Hepatocyte (in vitro differentiated cells): Measurements from ENCODE around the gene RUBCN. TPM values are rescaled to one million over a fixed set of nuclear protein-coding genes. Genes with fewer than 3 reads are reported as not detected.
A peak's percentile ranks its signal among the peaks of the same experiment; 100 is the strongest.

ENCODE experiments used
- DNase-seq: peaks from one replicate; pipeline ENCODE4 v3.0.0-alpha.2; 2016; ENCODE audit warnings: low spot score
- H2AFZ ChIP-seq: fragments of 200-600 bp; sonication (generic); 2 replicates; pipeline ENCODE4 v1.6.0; 2016; ENCODE audit warnings: antibody characterized with exemption, mild to moderate bottlenecking
- H3K27ac ChIP-seq: fragments of 200-600 bp; sonication (generic); 2 replicates; pipeline ENCODE4 v1.5.1; 2016; ENCODE audit warnings: mild to moderate bottlenecking
- H3K27me3 ChIP-seq: fragments of 200-600 bp; sonication (generic); 2 replicates; pipeline ENCODE4 v1.6.1; 2016
- H3K36me3 ChIP-seq: fragments of 200-600 bp; sonication (generic); replicated peaks from 2 replicates; pipeline ENCODE4 v1.5.1; 2016; ENCODE audit warnings: low read depth; ENCODE audit not compliant: insufficient read depth
- H3K4me1 ChIP-seq: fragments of 200-600 bp; sonication (generic); 2 replicates; pipeline ENCODE4 v1.5.1; 2016; ENCODE audit warnings: mild to moderate bottlenecking, moderate library complexity; ENCODE audit not compliant: insufficient read depth
- H3K4me2 ChIP-seq: fragments of 200-600 bp; sonication (generic); 2 replicates; pipeline ENCODE4 v1.6.0; 2016
- H3K4me3 ChIP-seq: fragments of 200-600 bp; sonication (generic); 2 replicates; pipeline ENCODE4 v1.5.1; 2016; ENCODE audit warnings: mild to moderate bottlenecking
- H3K79me2 ChIP-seq: fragments of 200-600 bp; sonication (generic); 2 replicates; pipeline ENCODE4 v1.6.0; 2017; ENCODE audit warnings: mild to moderate bottlenecking
- H3K9me2 ChIP-seq: fragments of 200-600 bp; sonication (generic); replicated peaks from 2 replicates; pipeline ENCODE4 v1.6.0; 2017; ENCODE audit warnings: mild to moderate bottlenecking; ENCODE audit not compliant: insufficient read depth
- H3K9me3 ChIP-seq: fragments of 200-600 bp; sonication (generic); 2 replicates; pipeline ENCODE4 v1.5.1; 2016; ENCODE audit warnings: low read depth, mild to moderate bottlenecking
- H4K20me1 ChIP-seq: fragments of 200-600 bp; sonication (generic); 2 replicates; pipeline ENCODE4 v1.6.0; 2016; ENCODE audit warnings: mild to moderate bottlenecking; ENCODE audit not compliant: insufficient read depth, poor library complexity, severe bottlenecking
- CTCF ChIP-seq: fragments of 200-600 bp; sonication (generic); IDR thresholded peaks from 2 replicates; pipeline ENCODE4 v1.5.1; 2016; ENCODE audit warnings: antibody characterized with exemption, mild to moderate bottlenecking; ENCODE audit not compliant: poor library complexity
- EZH2 ChIP-seq: fragments of 200-600 bp; sonication (generic); IDR thresholded peaks from 2 replicates; pipeline ENCODE4 v1.6.1; 2016; ENCODE audit warnings: antibody characterized with exemption, mild to moderate bottlenecking, borderline replicate concordance
- EZH2phosphoT487 ChIP-seq: fragments of 200-600 bp; sonication (generic); IDR thresholded peaks from one replicate; pipeline ENCODE4 v1.6.1; 2018; ENCODE audit warnings: antibody characterized with exemption, mild to moderate bottlenecking, low read depth, moderate library complexity; ENCODE audit not compliant: unreplicated experiment, severe bottlenecking
- WGBS: methylation state at CpG from one replicate; pipeline ENCODE4 v1.1.6; 2016; ENCODE audit warnings: low lambda C conversion rate; ENCODE audit errors: missing lambda C conversion rate; 5-methylcytosine and 5-hydroxymethylcytosine counted together
- polyA plus RNA-seq: library from polyadenylated mRNA; unstranded; fragments of >200 nt; fragmentation: Nextera tagmentation; extraction: Ambion mirVana; gene quantifications from 2 replicates; pipeline ENCODE4 v1.2.1, GENCODE V29; 2016
- total RNA-seq: library from RNA; depleted of rRNA; stranded (reverse); fragments of >200 nt; gene quantifications from 2 replicates; pipeline ENCODE4 v1.2.3, GENCODE V29; 2014

Gene RUBCN
- total and polyA plus RNA-seq, 2 experiments from 2014 or later, result 7.2 to 11.0 TPM

- Histone ChIP-seq H3K27me3 (no peaks in the 10 kb centered on the region), H3K9me3 (no peaks in the 10 kb centered on the region), H4K20me1 (no peaks in the 10 kb centered on the region), H2AFZ (no peak overlapping the region), H3K4me2 (no peak overlapping the region), H3K27ac (no peak overlapping the region), H3K4me3 (no peak overlapping the region), H3K36me3 (no peaks in the 10 kb centered on the region), H3K9me2 (no peaks in the 10 kb centered on the region), H3K4me1 (no peaks in the 10 kb centered on the region), H3K79me2 (no peaks in the 10 kb centered on the region)
- TF ChIP-seq CTCF, result no peak
- TF ChIP-seq EZH2phosphoT487, result no peak
- no peak for TF ChIP-seq EZH2
- no peak for DNase-seq
- WGBS, result 80% methylated on average over 3 of the region's 3 CpGs
These were observed 6.1 kb upstream of the RUBCN start for GRCh38 chr3:197742787-197743186.

DNA sequence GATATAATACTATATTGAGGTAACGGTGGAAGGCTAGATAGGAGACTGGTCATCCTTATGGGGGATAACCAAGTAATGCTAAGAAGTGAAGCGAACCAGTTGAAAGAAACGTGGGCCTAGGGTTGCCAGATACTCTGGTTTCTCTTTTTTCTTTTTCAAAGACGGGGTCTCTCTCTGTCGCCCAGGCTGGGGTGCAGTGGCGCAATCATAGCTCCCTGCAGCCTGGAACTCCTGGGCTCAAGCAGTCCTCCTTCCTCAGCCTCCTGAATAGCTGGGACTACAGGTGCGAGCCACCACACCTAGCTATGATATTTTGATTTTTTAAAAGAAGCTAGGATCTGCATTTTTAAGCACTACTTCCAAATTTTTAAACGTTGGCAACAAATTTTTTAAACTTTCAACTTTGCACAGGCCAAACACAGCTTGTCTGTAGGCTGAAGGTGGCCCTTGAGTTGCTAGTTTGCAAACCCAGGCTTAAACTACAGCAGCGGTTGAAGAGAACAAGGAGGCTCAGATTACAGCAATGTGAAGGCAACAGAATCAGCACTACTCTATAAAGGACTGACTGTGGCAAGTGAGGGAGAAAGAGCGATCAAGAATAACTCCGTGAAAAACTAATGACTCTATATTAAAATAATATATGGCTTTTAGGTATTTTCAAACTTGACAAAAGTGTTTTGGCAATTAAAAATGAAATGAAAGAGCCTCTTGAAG, 1.2 kb upstream of the RUBCN start:
- Histone ChIP-seq H3K4me3 (peak overlapping the region; percentile 42), H3K4me1 (peaks cover 6% of the 10 kb centered on the region), H2AFZ (peak overlapping the region; percentile 63), H3K27me3 (no peaks in the 10 kb centered on the region), H3K9me3 (no peaks in the 10 kb centered on the region), H3K4me2 (peak overlapping the region; percentile 75), H4K20me1 (no peaks in the 10 kb centered on the region), H3K79me2 (peaks cover 27% of the 10 kb centered on the region), H3K9me2 (no peaks in the 10 kb centered on the region), H3K36me3 (no peaks in the 10 kb centered on the region), H3K27ac (peak overlapping the region; percentile 66)
- TF ChIP-seq CTCF (no peak), EZH2phosphoT487 (no peak), EZH2 (no peak)
- 77% methylated on average over 11 of the region's 11 CpGs for WGBS
- no peak for DNase-seq

DNA sequence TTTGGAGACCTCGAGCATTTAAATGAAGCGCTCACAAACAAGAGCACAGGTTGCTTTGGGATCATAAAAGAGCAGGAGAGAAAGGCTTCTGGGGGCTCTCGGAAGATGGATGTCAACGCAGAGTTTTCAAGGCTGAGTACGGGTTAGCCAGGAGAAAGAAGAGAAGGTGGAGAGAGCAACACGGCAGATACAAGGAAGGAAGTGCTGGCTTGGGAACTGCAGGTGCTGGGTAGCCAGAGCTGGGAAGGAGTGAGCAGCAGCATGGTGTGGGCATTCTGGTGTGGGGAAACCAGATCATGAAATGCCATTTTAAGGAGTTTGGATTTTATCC, 580 bp upstream of the RUBCN start:
- Histone ChIP-seq H2AFZ (peak overlapping the region; percentile 63), H4K20me1 (no peaks in the 10 kb centered on the region), H3K9me2 (no peaks in the 10 kb centered on the region), H3K4me1 (peaks cover 6% of the 10 kb centered on the region), H3K27me3 (no peaks in the 10 kb centered on the region), H3K36me3 (no peaks in the 10 kb centered on the region), H3K9me3 (no peaks in the 10 kb centered on the region), H3K79me2 (peaks cover 30% of the 10 kb centered on the region), H3K4me2 (peak overlapping the region; percentile 75), H3K27ac (peak overlapping the region; percentile 66), H3K4me3 (peak overlapping the region; percentile 42)
- TF ChIP-seq EZH2 (no peak), CTCF (no peak), EZH2phosphoT487 (no peak)
- DNase-seq, result no peak
- WGBS, result 0% methylated on average over 6 of the region's 6 CpGs
